Islet precursor cell (in vitro differentiated cells): ENCODE measurements around the gene NDUFC1.

Experiments used
- DNase-seq: peaks from one replicate; pipeline ENCODE4 v3.0.0-alpha.2; 2018

NDUFC1 gene

GRCh38 chr4:139245590-139245989 is 56.7 kb downstream of the NDUFC1 start:
- no peak for DNase-seq

GRCh38 chr4:139243448-139244365 is 58.6 kb downstream of the NDUFC1 start:
- no peak for DNase-seq

DNA sequence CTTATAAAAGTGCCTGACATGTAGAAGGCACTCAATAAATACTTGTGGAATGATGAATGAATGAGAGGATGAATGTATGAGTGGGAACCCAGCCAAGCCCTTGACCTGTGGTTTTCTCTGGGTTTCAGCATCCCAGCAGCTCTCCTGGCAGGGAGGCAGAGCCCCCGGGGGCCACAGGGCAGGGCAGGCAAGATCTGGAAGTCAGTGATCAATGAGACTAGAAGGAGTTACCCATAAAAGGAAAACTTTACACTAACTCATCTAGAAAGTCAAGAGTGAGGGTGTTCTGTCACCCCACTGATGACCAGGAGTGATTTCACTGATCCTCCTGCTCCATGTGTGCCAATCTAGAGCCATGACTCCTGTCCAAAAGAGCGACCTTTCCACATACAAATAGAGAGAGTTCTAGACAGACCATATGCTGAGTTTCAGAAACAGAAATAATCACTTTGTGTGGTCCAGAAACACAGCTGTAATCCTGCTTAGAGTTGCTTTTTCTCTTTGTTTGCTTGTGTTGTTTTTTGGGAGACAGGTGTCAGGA is 59.7 kb downstream of the NDUFC1 start:
- no peak for DNase-seq

GRCh38 chr4:139241784-139242151 is 60.5 kb downstream of the NDUFC1 start:
- no peak for DNase-seq

DNA sequence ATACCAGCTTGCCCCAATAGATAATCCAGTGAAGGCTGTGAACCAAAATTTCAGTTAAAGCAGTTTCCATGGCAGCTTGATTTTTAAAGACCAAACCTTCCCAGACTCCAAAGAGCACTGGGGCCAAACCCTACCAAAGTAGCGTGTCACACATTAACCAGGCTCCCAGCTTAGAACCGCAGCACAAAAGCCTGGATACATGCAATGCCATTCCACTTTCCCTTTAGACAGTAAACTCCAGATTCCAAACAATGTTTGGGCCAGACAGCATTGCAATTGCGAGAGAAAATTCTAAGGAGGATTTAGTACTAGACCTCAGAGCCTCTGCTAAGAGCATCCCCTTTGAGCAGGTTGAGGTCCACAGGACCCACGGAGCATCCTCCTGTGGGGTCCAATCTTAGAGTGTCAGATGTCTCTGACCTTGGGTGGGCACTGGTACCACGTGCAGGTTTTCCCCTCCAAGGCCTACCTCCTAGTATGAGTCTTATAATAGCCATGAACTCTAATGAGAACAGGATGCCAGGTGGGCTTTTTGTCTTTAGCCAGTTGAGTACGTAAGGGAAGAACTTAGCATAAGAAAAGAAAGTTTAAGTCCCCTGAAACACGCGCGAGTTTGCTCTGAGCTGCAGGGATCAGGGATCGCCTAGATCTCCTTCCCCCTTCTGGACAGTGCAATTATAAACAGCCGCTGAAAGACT is 61.0 kb downstream of the NDUFC1 start:
- no peak for DNase-seq
